Testis (tissue), 3 donors: ENCODE results near the gene ARL17B. TPM values are rescaled to one million over a fixed set of nuclear protein-coding genes. Genes with fewer than 3 reads are reported as not detected.
"Not testable (repeated sequence)": the region's sequence is repeated elsewhere in the genome, so short reads cannot be mapped to it uniquely, and the experiment has no call there.

ENCODE experiments used
- DNase-seq: peaks from one replicate; pipeline ENCODE4 v3.0.0-alpha.2; 2019
- H3K27ac ChIP-seq, 2 donors: fragments of 200-600 bp; sonication (generic); one replicate each; pipeline ENCODE4 v1.5.1; 2019
- H3K27me3 ChIP-seq: fragments of 200-600 bp; sonication (generic); one replicate; pipeline ENCODE4 v1.5.1; 2019
- H3K36me3 ChIP-seq: fragments of 200-600 bp; sonication (generic); one replicate; pipeline ENCODE4 v1.5.1; 2017; ENCODE audit warnings: low read depth; ENCODE audit errors: missing control alignments
- H3K4me1 ChIP-seq: fragments of 200-600 bp; sonication (generic); one replicate; pipeline ENCODE4 v1.5.1; 2019
- H3K4me3 ChIP-seq, 2 donors: fragments of 200-600 bp; sonication (generic); one replicate each; pipeline ENCODE4 v1.5.1; 2017 to 2019
- H3K9me3 ChIP-seq: fragments of 200-600 bp; sonication (generic); one replicate; pipeline ENCODE4 v1.5.1; 2017
- WGBS, 2 donors: methylation state at CpG; one replicate each; pipeline ENCODE4 v1.1.5; 2018; 5-methylcytosine and 5-hydroxymethylcytosine counted together
- intact Hi-C: fragments of 100-400 bp; cut with DNase I; formaldehyde crosslinking; loops from one replicate; pipeline ENCODE4 v1.15.1; 2023; ENCODE audit warnings: low total_unique reads
- polyA plus RNA-seq: library from polyadenylated mRNA; stranded (reverse); fragments of 350-450 nt; fragmentation: Illumina TruSeq; extraction: RNeasy Lipid Tissue Mini Kit (QIAGEN cat#74804); gene quantifications from one replicate; pipeline ENCODE4 v1.2.3, GENCODE V29; 2014; ENCODE audit warnings: low read depth, low replicate concordance; ENCODE audit not compliant: insufficient read depth
- total RNA-seq, 2 donors: library from RNA; depleted of rRNA; stranded (reverse); fragments of >200 nt; gene quantifications; one replicate each; pipeline ENCODE4 v1.2.3, GENCODE V29; 2016

ARL17B gene
- total and polyA plus RNA-seq, 3 donors from 2014 or later = 4.0 to 17.8 (median 8.8) TPM

DNA sequence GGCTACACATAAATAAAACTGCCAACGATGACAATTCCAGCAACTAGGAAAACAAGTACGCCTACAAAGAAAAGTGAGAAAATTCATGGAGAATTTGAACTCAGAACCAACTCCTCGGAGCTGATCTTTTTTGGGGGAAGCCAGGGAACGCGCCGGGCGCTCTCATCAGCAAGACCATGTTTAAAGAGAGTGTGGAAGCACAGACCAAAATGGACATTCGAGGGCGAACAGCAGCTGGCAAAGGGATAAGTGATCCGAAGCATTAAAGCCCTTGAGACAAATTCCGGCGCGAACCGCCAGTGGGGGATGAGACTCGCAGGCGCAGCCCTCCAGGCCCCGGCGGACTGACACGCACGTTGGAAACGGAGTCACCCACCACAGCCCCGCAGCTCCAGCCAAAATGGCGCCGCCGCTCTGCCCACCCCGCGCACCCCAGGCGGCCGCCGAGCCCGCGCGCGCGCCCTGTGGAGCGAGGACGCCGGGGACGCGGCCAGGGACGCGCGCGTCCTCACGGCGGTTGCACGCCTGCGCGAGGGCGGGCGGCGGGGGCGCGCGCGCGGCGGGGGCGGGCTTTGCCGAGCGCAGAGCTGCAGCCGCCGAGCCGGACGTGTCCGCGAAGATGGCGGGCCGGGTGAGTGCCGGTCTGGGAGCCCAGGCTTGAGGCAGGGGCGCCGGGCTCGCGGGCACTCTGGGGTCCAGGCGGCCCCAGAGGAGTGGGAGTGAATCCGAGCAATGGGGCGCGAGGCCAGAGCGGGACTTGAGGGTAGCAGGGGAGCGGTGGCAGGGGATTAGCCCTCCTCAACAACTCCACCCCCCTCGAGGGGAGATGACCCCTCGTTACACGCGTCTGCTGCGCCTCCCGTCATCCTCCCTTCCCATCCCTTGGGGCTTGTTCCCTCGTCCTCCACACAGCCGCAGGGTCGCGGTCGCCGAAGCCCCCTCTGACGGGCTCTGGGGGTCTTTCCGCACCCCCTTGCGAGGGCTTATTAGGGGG lies 11.0 kb upstream of the ARL17B start:
- WGBS, 2 donors = no CpG with 5 or more reads among the region's 95 CpGs
- H3K27ac ChIP-seq, intact Hi-C loops, H3K4me1 ChIP-seq, H3K27me3 ChIP-seq, H3K36me3 ChIP-seq, H3K9me3 ChIP-seq, H3K4me3 ChIP-seq, DNase-seq: not testable (repeated sequence)

GRCh38 chr17:46367520-46367919 lies 6.0 kb upstream of the ARL17B start:
- H3K36me3 ChIP-seq, H3K27me3 ChIP-seq, H3K4me1 ChIP-seq, DNase-seq, H3K9me3 ChIP-seq, intact Hi-C loops, H3K27ac ChIP-seq, H3K4me3 ChIP-seq: not testable (repeated sequence)
- no CpG with 5 or more reads among the region's 3 CpGs for WGBS, 2 donors

DNA sequence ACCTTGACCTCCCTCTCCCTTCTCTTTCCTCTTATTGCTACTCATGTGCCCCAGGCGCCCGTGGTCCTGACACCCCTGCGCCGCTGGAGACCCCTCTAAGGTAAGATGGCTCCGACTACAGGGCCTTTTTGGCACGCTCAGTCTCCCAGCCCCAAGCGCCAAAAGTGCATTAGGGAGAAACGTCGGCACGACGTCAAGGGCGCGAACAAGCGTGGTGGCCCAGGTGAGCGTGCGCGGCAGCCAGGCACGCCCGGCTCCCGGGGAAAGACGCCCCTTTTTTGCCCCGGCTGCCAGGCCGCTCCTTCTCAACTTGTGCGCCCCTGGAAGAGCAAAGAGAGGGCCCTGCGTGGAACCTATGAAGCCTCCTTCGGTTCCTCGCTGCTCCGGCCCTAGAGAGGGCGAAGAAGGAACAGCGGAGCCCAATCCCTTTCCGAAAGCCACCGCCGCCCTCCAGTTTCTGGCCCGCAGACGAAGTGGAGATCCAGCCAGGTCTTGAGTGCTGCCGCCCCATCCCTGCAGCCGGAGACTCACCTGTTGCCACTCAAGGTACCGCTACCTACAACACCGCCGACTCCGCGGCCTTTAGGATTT lies 326 bp downstream of the ARL17B start:
- H3K27ac ChIP-seq, DNase-seq, H3K4me3 ChIP-seq, intact Hi-C loops, H3K36me3 ChIP-seq, H3K4me1 ChIP-seq, H3K9me3 ChIP-seq, H3K27me3 ChIP-seq: not testable (repeated sequence)
- no CpG with 5 or more reads among the region's 42 CpGs for WGBS, 2 donors

GRCh38 chr17:46353856-46354255 lies 7.7 kb downstream of the ARL17B start:
- H3K27ac ChIP-seq, H3K9me3 ChIP-seq, H3K27me3 ChIP-seq, H3K4me3 ChIP-seq, intact Hi-C loops, H3K4me1 ChIP-seq, H3K36me3 ChIP-seq, DNase-seq: not testable (repeated sequence)
- WGBS, 2 donors = no CpG with 5 or more reads among the region's 4 CpGs

GRCh38 chr17:46349060-46349459 lies 12.5 kb downstream of the ARL17B start:
- H3K27ac ChIP-seq, H3K9me3 ChIP-seq, H3K4me1 ChIP-seq, intact Hi-C loops, H3K36me3 ChIP-seq, H3K4me3 ChIP-seq, DNase-seq, H3K27me3 ChIP-seq: not testable (repeated sequence)
- WGBS, 2 donors = no CpG with 5 or more reads among the region's 1 CpG

DNA sequence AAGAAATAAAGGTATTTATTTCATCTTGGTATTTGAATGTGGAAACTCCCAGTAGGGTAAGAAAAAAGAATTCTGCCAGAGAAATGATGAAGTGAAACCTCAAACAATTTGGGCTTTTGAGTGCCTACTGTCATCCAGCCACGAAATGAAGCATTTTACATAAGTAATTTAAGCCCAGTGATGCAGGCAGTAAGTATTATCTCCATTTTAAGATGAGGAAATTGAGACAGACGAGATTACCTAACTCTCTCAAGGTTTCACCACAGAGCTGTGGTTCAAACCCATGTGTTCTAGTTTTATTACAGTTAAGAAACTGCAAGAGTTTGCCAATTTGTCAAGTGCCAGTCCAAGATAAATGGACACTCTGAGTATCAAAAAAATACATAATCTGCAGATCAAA lies 13.2 kb downstream of the ARL17B start:
- H3K36me3 ChIP-seq, H3K27me3 ChIP-seq, H3K27ac ChIP-seq, intact Hi-C loops, H3K4me1 ChIP-seq, H3K4me3 ChIP-seq, H3K9me3 ChIP-seq, DNase-seq: not testable (repeated sequence)
- no CpG with 5 or more reads among the region's 2 CpGs for WGBS, 2 donors

GRCh38 chr17:46342131-46342530 lies 19.4 kb downstream of the ARL17B start:
- H3K27ac ChIP-seq, H3K9me3 ChIP-seq, intact Hi-C loops, H3K4me1 ChIP-seq, H3K4me3 ChIP-seq, DNase-seq, H3K27me3 ChIP-seq, H3K36me3 ChIP-seq: not testable (repeated sequence)
- WGBS, 2 donors = no CpG with 5 or more reads among the region's 3 CpGs

DNA sequence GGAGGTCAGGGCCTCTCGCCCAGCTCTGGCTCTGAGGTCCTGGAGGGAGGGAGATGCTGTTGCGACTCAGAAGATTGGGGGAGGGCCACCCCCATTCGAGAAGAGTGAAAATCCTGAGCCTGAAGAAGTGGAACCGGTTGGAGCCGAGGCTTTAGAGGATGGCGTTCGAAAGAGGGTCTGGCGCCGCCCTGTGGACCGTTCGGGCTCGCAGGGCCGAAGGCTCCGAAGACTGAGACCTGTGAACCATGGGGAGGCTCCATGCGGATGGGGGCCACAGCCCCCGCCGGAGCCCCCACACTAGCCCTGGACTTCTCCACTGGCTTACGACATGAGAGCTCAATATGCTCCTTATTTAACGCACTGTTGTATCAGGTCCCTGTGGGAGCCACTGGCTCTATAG lies 20.3 kb downstream of the ARL17B start:
- H3K36me3 ChIP-seq, DNase-seq, H3K4me1 ChIP-seq, H3K27ac ChIP-seq, H3K9me3 ChIP-seq, H3K4me3 ChIP-seq, H3K27me3 ChIP-seq, intact Hi-C loops: not testable (repeated sequence)
- WGBS, 2 donors = no CpG with 5 or more reads among the region's 19 CpGs

DNA sequence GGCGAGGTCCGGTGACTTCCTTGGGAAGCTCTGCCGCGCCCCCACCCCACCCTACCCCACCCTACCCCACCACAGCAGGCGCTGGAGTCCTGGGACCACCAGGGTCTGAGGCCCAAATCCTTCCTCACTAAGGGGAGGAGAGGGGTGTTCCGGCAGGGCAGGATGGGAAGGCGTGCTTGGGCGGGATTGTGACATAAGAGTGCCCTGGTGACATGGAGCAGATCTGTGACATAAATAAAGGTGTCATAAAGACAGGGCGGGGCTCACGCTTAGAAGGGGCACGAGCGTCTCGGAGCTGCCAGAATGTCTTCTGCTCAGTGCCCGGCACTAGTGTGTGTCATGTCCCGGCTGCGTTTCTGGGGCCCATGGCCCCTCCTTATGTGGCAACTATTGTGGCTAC lies 66.7 kb downstream of the ARL17B start, which contains the start of gene LRRC37A:
Gene LRRC37A (plus strand): TSS at position 301 of the 400 bp plus-strand sequence. CDS start 3 bp downstream, at position 304.
- H3K27me3 ChIP-seq, H3K4me3 ChIP-seq, H3K27ac ChIP-seq, DNase-seq, H3K36me3 ChIP-seq, H3K9me3 ChIP-seq, H3K4me1 ChIP-seq, intact Hi-C loops: not testable (repeated sequence)
- no CpG with 5 or more reads among the region's 16 CpGs for WGBS, 2 donors

DNA sequence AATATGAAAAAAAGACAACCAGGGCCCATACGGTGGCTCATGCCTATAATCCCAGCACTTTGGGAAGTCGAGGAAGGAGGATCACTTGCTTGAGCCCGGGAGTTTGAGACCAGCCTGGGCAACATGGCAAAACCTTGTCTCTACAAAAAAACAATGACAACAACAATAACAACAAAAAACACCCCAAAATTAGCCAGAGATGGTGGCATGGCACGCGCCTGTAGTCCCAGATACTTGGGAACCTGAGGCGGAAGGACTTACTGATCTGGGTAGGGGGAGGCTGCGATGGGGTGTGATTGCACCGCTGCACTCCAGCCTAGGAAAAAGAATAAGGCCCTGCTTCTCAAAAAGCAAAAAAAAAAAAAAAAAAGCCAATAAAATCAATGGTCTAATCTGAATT lies 69.9 kb downstream of the ARL17B start:
- H3K9me3 ChIP-seq, H3K4me1 ChIP-seq, intact Hi-C loops, H3K36me3 ChIP-seq, H3K4me3 ChIP-seq, H3K27me3 ChIP-seq, H3K27ac ChIP-seq, DNase-seq: not testable (repeated sequence)
- WGBS, 2 donors = 90 to 93% methylated on average over 8 of the region's 8 CpGs

- H3K9me3 ChIP-seq, H3K4me3 ChIP-seq, DNase-seq, H3K36me3 ChIP-seq, H3K4me1 ChIP-seq, H3K27ac ChIP-seq, H3K27me3 ChIP-seq, intact Hi-C loops: not testable (repeated sequence)
- 81 to 85% methylated on average over 4 of the region's 4 CpGs for WGBS, 2 donors
Observed at GRCh38 chr17:46290906-46291546, 70.5 kb downstream of the ARL17B start.

DNA sequence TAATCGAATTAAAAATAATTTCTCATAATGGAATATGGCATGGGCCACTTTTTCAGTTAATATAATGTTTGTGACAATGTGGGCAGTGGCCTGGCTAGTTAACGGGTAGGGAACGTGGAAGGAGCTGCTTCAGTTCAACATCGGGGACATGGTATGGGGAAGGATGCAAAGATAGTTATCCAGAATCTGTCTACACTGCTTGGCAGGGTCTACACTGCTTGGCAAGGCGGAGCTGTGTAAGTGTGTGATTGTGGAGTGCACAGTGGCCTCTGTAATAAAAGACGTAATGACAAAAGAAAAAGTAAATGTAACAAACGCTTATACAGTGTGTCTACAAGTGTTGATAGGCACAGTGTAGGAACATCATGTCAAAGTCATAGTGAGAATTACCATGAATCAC lies 74.0 kb downstream of the ARL17B start:
- H3K9me3 ChIP-seq, H3K4me3 ChIP-seq, DNase-seq, H3K4me1 ChIP-seq, H3K27ac ChIP-seq, intact Hi-C loops, H3K36me3 ChIP-seq, H3K27me3 ChIP-seq: not testable (repeated sequence)
- 80 to 87% methylated on average over 7 of the region's 7 CpGs for WGBS, 2 donors
